ENCODE measurements around the gene TRIM65. TPM values are rescaled to one million over a fixed set of nuclear protein-coding genes. Genes with fewer than 3 reads are reported as not detected.

Gene TRIM65
- total and polyA plus RNA-seq, 4 donors: 11.7 to 24.8 (median 18.1) TPM

DNA sequence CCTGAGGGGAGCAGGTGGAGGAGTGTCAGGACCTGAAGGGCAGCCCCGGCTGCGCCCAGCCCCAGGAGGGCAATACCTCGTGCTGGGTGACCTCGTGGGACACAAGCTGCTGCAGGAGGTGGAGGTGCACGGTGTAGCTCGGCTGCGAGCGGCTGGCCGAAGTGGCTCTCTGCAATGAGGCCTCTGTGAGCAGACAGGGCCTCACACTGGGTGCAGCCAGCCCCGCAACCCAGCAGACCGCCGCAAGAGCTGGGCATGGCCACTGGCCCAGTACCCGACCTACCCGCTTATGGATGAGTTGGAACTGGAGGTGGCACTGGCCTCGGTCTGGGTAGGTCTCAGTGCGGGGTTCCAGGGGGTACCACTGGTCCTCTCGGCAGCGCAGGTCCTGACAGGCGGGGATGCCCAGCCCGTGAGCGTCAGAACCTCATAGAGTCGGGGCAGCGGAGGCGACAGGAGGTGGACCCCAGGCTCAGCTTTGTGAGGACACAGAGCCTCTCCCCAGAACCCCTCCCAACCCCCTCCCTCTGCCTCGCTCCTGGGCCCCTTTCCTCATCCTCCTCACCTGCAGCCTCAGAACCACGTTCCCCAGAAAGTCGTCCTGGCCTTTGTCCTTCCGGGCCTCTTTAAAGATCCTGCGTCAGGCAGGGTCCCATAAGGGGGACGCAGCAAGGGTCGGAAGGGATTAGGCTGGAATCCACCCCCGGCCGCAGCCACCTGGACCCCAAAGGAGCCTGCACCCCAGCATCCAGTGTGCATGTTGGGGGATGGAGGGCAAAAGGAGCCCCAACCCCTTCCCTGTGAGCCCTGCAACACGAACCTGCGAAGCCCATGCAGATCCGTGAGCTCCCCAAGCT, 56.6 kb downstream of the TRIM65 start:
- 89% methylated on average over 36 of the region's 36 CpGs for WGBS (ENCODE audit: insufficient coverage)
- Histone ChIP-seq H3K9me3 (ENCODE audit: control insufficient read depth, insufficient read depth, low read length) (no peaks in the 10 kb centered on the region), H3K36me3 (ENCODE audit: control insufficient read depth, insufficient read depth, low read length) (peaks cover 44% of the 10 kb centered on the region), H3K27me3 (ENCODE audit: control insufficient read depth, insufficient read depth, low read length) (no peaks in the 10 kb centered on the region), H3K4me1 (ENCODE audit: control insufficient read depth, insufficient read depth, low read length) (peaks cover 25% of the 10 kb centered on the region), H3K4me3 (ENCODE audit: low read depth, low read length) (no peak overlapping the region), H3K27ac (ENCODE audit: low read depth, low read length) (no peak overlapping the region)
- no peak for DNase-seq (ENCODE audit: low read depth in 4 of 6, low spot score in 6 of 6)

Other genes starting within 250 kb of the TRIM65 start
- 10 to 100 TPM; 10.2 to 28.0 TPM for gene RECQL5, start 229.8 kb downstream of the TRIM65 start, total RNA-seq
- 10 to 100 TPM; 29.3 to 36.5 TPM for gene RECQL5, start 229.8 kb downstream of the TRIM65 start, polyA plus RNA-seq (ENCODE audit: insufficient read length in 2 of 2)
- 100 to 1,000 TPM in 1 of 2 donors, 10 to 100 TPM in 1; 44.3 to 108 TPM for gene SAP30BP, start 229.6 kb downstream of the TRIM65 start, total RNA-seq
- gene SAP30BP, start 229.6 kb downstream of the TRIM65 start, polyA plus RNA-seq (ENCODE audit: insufficient read length in 2 of 2): 100 to 1,000 TPM; 103 to 123 TPM
- gene ITGB4, start 175.5 kb downstream of the TRIM65 start, total RNA-seq: 10 to 100 TPM; 24.0 to 46.5 TPM
- 10 to 100 TPM; 39.7 to 57.9 TPM for gene ITGB4, start 175.5 kb downstream of the TRIM65 start, polyA plus RNA-seq (ENCODE audit: insufficient read length in 2 of 2)
- 10 to 100 TPM; 14.8 to 28.0 TPM for gene GALK1, start 131.8 kb downstream of the TRIM65 start, total RNA-seq
- 10 to 100 TPM; 22.6 to 27.2 TPM for gene GALK1, start 131.8 kb downstream of the TRIM65 start, polyA plus RNA-seq (ENCODE audit: insufficient read length in 2 of 2)
- gene UNK, start 112.1 kb downstream of the TRIM65 start, total RNA-seq: 10 to 100 TPM; 28.9 to 33.9 TPM
- gene UNK, start 112.1 kb downstream of the TRIM65 start, polyA plus RNA-seq (ENCODE audit: insufficient read length in 2 of 2): 10 to 100 TPM; 41.2 to 54.8 TPM
- gene UNC13D, start 52.5 kb downstream of the TRIM65 start, total RNA-seq: 1 to 10 TPM; 3.1 to 4.0 TPM
- gene UNC13D, start 52.5 kb downstream of the TRIM65 start, polyA plus RNA-seq (ENCODE audit: insufficient read length in 2 of 2): 1 to 10 TPM; 5.3 to 6.1 TPM
- 10 to 100 TPM; 45.6 to 57.5 TPM for gene WBP2, start 41.6 kb downstream of the TRIM65 start, total RNA-seq
- 100 to 1,000 TPM; 211 to 231 TPM for gene WBP2, start 41.6 kb downstream of the TRIM65 start, polyA plus RNA-seq (ENCODE audit: insufficient read length in 2 of 2)
- gene TRIM47, start 18.4 kb downstream of the TRIM65 start, total RNA-seq: 10 to 100 TPM; 31.3 to 37.3 TPM
- 10 to 100 TPM; 52.6 to 53.6 TPM for gene TRIM47, start 18.4 kb downstream of the TRIM65 start, polyA plus RNA-seq (ENCODE audit: insufficient read length in 2 of 2)
- 10 to 100 TPM; 26.3 to 41.2 TPM for gene MRPL38, start 7.9 kb upstream of the TRIM65 start, total RNA-seq
- 100 to 1,000 TPM; 111 to 116 TPM for gene MRPL38, start 7.9 kb upstream of the TRIM65 start, polyA plus RNA-seq (ENCODE audit: insufficient read length in 2 of 2)
- 10 to 100 TPM; 10.1 to 23.9 TPM for gene FBF1, start 44.1 kb upstream of the TRIM65 start, total RNA-seq
- 10 to 100 TPM; 12.8 to 24.1 TPM for gene FBF1, start 44.1 kb upstream of the TRIM65 start, polyA plus RNA-seq (ENCODE audit: insufficient read length in 2 of 2)
- 10 to 100 TPM; 56.8 to 63.6 TPM for gene ACOX1, start 82.2 kb upstream of the TRIM65 start, total RNA-seq
- 10 to 100 TPM; 32.7 to 35.6 TPM for gene ACOX1, start 82.2 kb upstream of the TRIM65 start, polyA plus RNA-seq (ENCODE audit: insufficient read length in 2 of 2)
- gene TEN1, start 82.3 kb upstream of the TRIM65 start, total RNA-seq: 10 to 100 TPM; 12.6 to 17.4 TPM
- gene TEN1, start 82.3 kb upstream of the TRIM65 start, polyA plus RNA-seq (ENCODE audit: insufficient read length in 2 of 2): 10 to 100 TPM; 17.9 to 19.8 TPM
- gene CDK3, start 103.9 kb upstream of the TRIM65 start, total RNA-seq: 10 to 100 TPM in 1 of 2 donors, 1 to 10 TPM in 1; 3.8 to 11.1 TPM
- gene CDK3, start 103.9 kb upstream of the TRIM65 start, polyA plus RNA-seq (ENCODE audit: insufficient read length in 2 of 2): 10 to 100 TPM; 13.2 to 16.9 TPM
- under 1 TPM; 0.17 to 0.20 TPM for gene EVPL, start 130.4 kb upstream of the TRIM65 start, total RNA-seq
- under 1 TPM; 0.90 TPM for gene EVPL, start 130.4 kb upstream of the TRIM65 start, polyA plus RNA-seq (ENCODE audit: insufficient read length in 2 of 2)
- 10 to 100 TPM; 31.4 to 38.8 TPM for gene SRP68, start 175.6 kb upstream of the TRIM65 start, total RNA-seq
- gene SRP68, start 175.6 kb upstream of the TRIM65 start, polyA plus RNA-seq (ENCODE audit: insufficient read length in 2 of 2): 10 to 100 TPM; 63.3 to 63.7 TPM
- gene GALR2, start 177.8 kb upstream of the TRIM65 start, total RNA-seq: not detected
- gene GALR2, start 177.8 kb upstream of the TRIM65 start, polyA plus RNA-seq (ENCODE audit: insufficient read length in 2 of 2): under 1 TPM; 0.47 to 0.74 TPM
- not detected for gene ZACN, start 182.2 kb upstream of the TRIM65 start, total RNA-seq
- 10 to 100 TPM; 49.6 to 59.0 TPM for gene ZACN, start 182.2 kb upstream of the TRIM65 start, polyA plus RNA-seq (ENCODE audit: insufficient read length in 2 of 2)
- gene EXOC7, start 206.8 kb upstream of the TRIM65 start, total RNA-seq: 100 to 1,000 TPM in 1 of 2 donors, 10 to 100 TPM in 1; 84.7 to 172 TPM
- gene EXOC7, start 206.8 kb upstream of the TRIM65 start, polyA plus RNA-seq (ENCODE audit: insufficient read length in 2 of 2): 100 to 1,000 TPM; 162 to 168 TPM
- gene FOXJ1, start 244.3 kb upstream of the TRIM65 start, total RNA-seq: 10 to 100 TPM in 1 of 2 donors, 1 to 10 TPM in 1; 4.6 to 41.0 TPM
- gene FOXJ1, start 244.3 kb upstream of the TRIM65 start, polyA plus RNA-seq (ENCODE audit: insufficient read length in 2 of 2): 10 to 100 TPM; 21.3 to 30.7 TPM